Liver (tissue), 3 donors: ENCODE measurements around the gene PDE3A.

Source experiments
- ATF3 ChIP-seq: IDR thresholded peaks from 2 replicates; pipeline ENCODE4 v1.6.1; 2016; ENCODE audit warnings: antibody characterized with exemption
- CTCF ChIP-seq: fragments of 150-350 bp; IDR thresholded peaks from 2 replicates; pipeline ENCODE4 v1.5.1; 2017; ENCODE audit warnings: improper control_type of control experiment, low read depth, low read length; ENCODE audit not compliant: missing input control
- EGR1 ChIP-seq, 2 donors: IDR thresholded peaks; 2 replicates each; pipeline ENCODE4 v1.6.1; 2016 to 2018; ENCODE audit warnings: antibody characterized with exemption in 2 of 2, low read depth in 2 of 2
- GABPA ChIP-seq, 2 donors: IDR thresholded peaks in 1 of 2; conservative IDR thresholded peaks in 1 of 2; 2 replicates each; pipeline ENCODE4 v1.6.1; 2016; ENCODE audit warnings: antibody characterized with exemption in 2 of 2, mild to moderate bottlenecking in 1 of 2, moderate library complexity in 1 of 2
- JUND ChIP-seq, 2 donors: IDR thresholded peaks; 2 replicates each; pipeline ENCODE4 v1.6.1; 2016; ENCODE audit warnings: antibody characterized with exemption in 2 of 2
- MAX ChIP-seq: IDR thresholded peaks from 2 replicates; pipeline ENCODE4 v1.6.1; 2016; ENCODE audit warnings: antibody characterized with exemption
- RAD21 ChIP-seq, 2 donors: IDR thresholded peaks; 2 replicates each; pipeline ENCODE4 v1.6.1; 2016; ENCODE audit warnings: antibody characterized with exemption in 2 of 2, mild to moderate bottlenecking in 2 of 2
- REST ChIP-seq: IDR thresholded peaks from 2 replicates; pipeline ENCODE4 v1.6.1; 2016; ENCODE audit warnings: antibody characterized with exemption, mild to moderate bottlenecking
- YY1 ChIP-seq: IDR thresholded peaks from 2 replicates; pipeline ENCODE4 v1.6.1; 2016; ENCODE audit warnings: antibody characterized with exemption, mild to moderate bottlenecking
- donor health status: healthy.
- donor health status: healthy.

- TF ChIP-seq CTCF (no peak), JUND (IDR thresholded peaks at IDR 0.05) (no peak), MAX (no peak), REST (no peak), ATF3 (no peak), RAD21 (IDR thresholded peaks at IDR 0.05) (no peak), EGR1 (IDR thresholded peaks at IDR 0.05; ENCODE audit: low read depth in 2 of 2) (no peak), GABPA (IDR thresholded peaks at IDR 0.05 in 1 of 2, conservative IDR thresholded peaks at IDR 0.05 in 1 of 2) (no peak), YY1 (no peak)
Observed at GRCh38 chr12:20434996-20435395, 66.7 kb downstream of the PDE3A start.
